GM23338 (cell line): Measurements from ENCODE around the gene ABCB8. TPM values are rescaled to one million over a fixed set of nuclear protein-coding genes. Genes with fewer than 3 reads are reported as not detected.

Experiments used
- ATAC-seq: fragments of 200-7000 bp; cut with Tn5 transposase; 3 replicates; pipeline ENCODE4 v1.9.1; 2020
- DNase-seq: peaks from one replicate; pipeline ENCODE4 v3.0.0-alpha.2; 2015; ENCODE audit warnings: low spot score
- H2AFZ ChIP-seq: fragments of 200-600 bp; sonication (generic); 2 replicates; pipeline ENCODE4 v1.8.0; 2016; ENCODE audit warnings: antibody characterized with exemption, mild to moderate bottlenecking, moderate library complexity
- H3F3A ChIP-seq: fragments of 200-600 bp; sonication (generic); replicated peaks from 2 replicates; pipeline ENCODE4 v1.8.0; 2017; ENCODE audit warnings: antibody characterized with exemption, mixed run types, low read depth
- H3K27ac ChIP-seq: fragments of 200-600 bp; sonication (generic); 2 replicates; pipeline ENCODE4 v1.6.1; 2016; ENCODE audit warnings: low read depth
- H3K27me3 ChIP-seq: fragments of 200-600 bp; sonication (generic); 2 replicates; pipeline ENCODE4 v1.8.0; 2016; ENCODE audit warnings: mild to moderate bottlenecking, mixed run types, moderate library complexity; ENCODE audit not compliant: insufficient read depth
- H3K36me3 ChIP-seq: fragments of 200-600 bp; sonication (generic); 2 replicates; pipeline ENCODE4 v1.8.0; 2016; ENCODE audit warnings: mild to moderate bottlenecking; ENCODE audit not compliant: insufficient read depth
- H3K4me1 ChIP-seq: fragments of 200-600 bp; sonication (generic); 2 replicates; pipeline ENCODE4 v1.8.0; 2016; ENCODE audit warnings: mild to moderate bottlenecking, moderate library complexity; ENCODE audit not compliant: insufficient read depth
- H3K4me2 ChIP-seq: fragments of 200-600 bp; sonication (generic); 2 replicates; pipeline ENCODE4 v1.7.1; 2017; ENCODE audit warnings: mixed run types
- H3K4me3 ChIP-seq: fragments of 200-600 bp; sonication (generic); 2 replicates; pipeline ENCODE4 v1.6.1; 2016; ENCODE audit warnings: mixed run types
- H3K79me2 ChIP-seq: fragments of 200-600 bp; sonication (generic); replicated peaks from 2 replicates; pipeline ENCODE4 v1.8.0; 2017; ENCODE audit warnings: mild to moderate bottlenecking; ENCODE audit not compliant: insufficient read depth
- H3K9me2 ChIP-seq: fragments of 200-600 bp; sonication (generic); 2 replicates; pipeline ENCODE4 v1.8.0; 2017; ENCODE audit not compliant: insufficient read depth
- H4K20me1 ChIP-seq: fragments of 200-600 bp; sonication (generic); replicated peaks from 2 replicates; pipeline ENCODE4 v1.8.0; 2017; ENCODE audit warnings: mild to moderate bottlenecking; ENCODE audit not compliant: insufficient read depth
- H3K27ac Mint-ChIP-seq: 2 replicates; pipeline ENCODE4 v1.8.0; 2020; ENCODE audit warnings: inconsistent platforms, mild to moderate bottlenecking, moderate library complexity, mixed read lengths
- H3K27me3 Mint-ChIP-seq: 3 replicates; pipeline ENCODE4 v1.8.0; 2022; ENCODE audit warnings: low read depth, mild to moderate bottlenecking, moderate library complexity, mixed read lengths, inconsistent platforms; ENCODE audit not compliant: insufficient read depth, poor library complexity
- H3K36me3 Mint-ChIP-seq: 3 replicates; pipeline ENCODE4 v1.8.0; 2021; ENCODE audit warnings: low read depth, mild to moderate bottlenecking, inconsistent platforms, moderate library complexity, mixed read lengths
- H3K4me1 Mint-ChIP-seq: 3 replicates; pipeline ENCODE4 v1.8.0; 2020; ENCODE audit warnings: mild to moderate bottlenecking, inconsistent platforms, mixed read lengths
- H3K4me3 Mint-ChIP-seq: 3 replicates; pipeline ENCODE4 v1.8.0; 2021; ENCODE audit warnings: moderate library complexity, mild to moderate bottlenecking, inconsistent platforms, mixed read lengths
- H3K9me3 Mint-ChIP-seq: 3 replicates; pipeline ENCODE4 v1.8.0; 2020; ENCODE audit warnings: moderate library complexity, mild to moderate bottlenecking, inconsistent platforms, mixed read lengths
- CREB1 ChIP-seq: fragments of 250-450 bp; sonication (Bioruptor Pico); IDR thresholded peaks from 2 replicates; pipeline ENCODE4 v1.5.0; 2020; ENCODE audit warnings: low read depth, mild to moderate bottlenecking, moderate library complexity
- ETS1 ChIP-seq: IDR thresholded peaks from 2 replicates; pipeline ENCODE4 v1.6.1; 2016; ENCODE audit warnings: antibody characterized with exemption
- EZH2 ChIP-seq: fragments of 200-600 bp; sonication (generic); IDR thresholded peaks from one replicate; pipeline ENCODE4 v1.8.0; 2017; ENCODE audit warnings: antibody characterized with exemption, mild to moderate bottlenecking, low read depth; ENCODE audit not compliant: unreplicated experiment
- JUNB ChIP-seq: IDR thresholded peaks from one replicate; pipeline ENCODE4 v1.6.1; 2016; ENCODE audit warnings: antibody characterized with exemption; ENCODE audit not compliant: unreplicated experiment
- NANOG ChIP-seq: IDR thresholded peaks from 2 replicates; pipeline ENCODE4 v1.6.1; 2016; ENCODE audit warnings: antibody characterized with exemption, borderline replicate concordance
- POLR2AphosphoS5 ChIP-seq: IDR thresholded peaks from 2 replicates; pipeline ENCODE4 v1.6.1; 2016; ENCODE audit warnings: antibody characterized with exemption, low read depth
- STAT1 ChIP-seq: IDR thresholded peaks from one replicate; pipeline ENCODE4 v1.6.1; 2016; ENCODE audit warnings: antibody characterized with exemption; ENCODE audit not compliant: unreplicated experiment
- ZNF114 ChIP-seq: fragments of 250-450 bp; sonication (Bioruptor Pico); IDR thresholded peaks from 2 replicates; pipeline ENCODE4 v1.5.0; 2020; ENCODE audit warnings: mild to moderate bottlenecking, moderate library complexity
- ZNF331 ChIP-seq: fragments of 250-450 bp; sonication (Bioruptor Pico); IDR thresholded peaks from 2 replicates; pipeline ENCODE4 v1.5.0; 2020; ENCODE audit warnings: low read depth, mild to moderate bottlenecking, moderate library complexity
- polyA plus RNA-seq: library from polyadenylated mRNA; unstranded; fragments of >200 nt; fragmentation: Nextera tagmentation; extraction: Ambion mirVana; gene quantifications from 2 replicates; pipeline ENCODE4 v1.2.1, GENCODE V29; 2016
- total RNA-seq: library from RNA; depleted of rRNA; stranded (reverse); fragments of >200 nt; shearing (Covaris generic); gene quantifications from 2 replicates; pipeline ENCODE4 v1.2.3, GENCODE V29; 2014
- TF ChIP-seq, protein P1 (sequence below): IDR thresholded peaks from one replicate; pipeline ENCODE4 v1.6.1; 2018; ENCODE audit warnings: antibody characterized with exemption; ENCODE audit not compliant: unreplicated experiment
- TF ChIP-seq, protein P2 (sequence below): fragments of 250-450 bp; sonication (Bioruptor Pico); IDR thresholded peaks from 2 replicates; pipeline ENCODE4 v1.5.0; 2020; ENCODE audit warnings: mild to moderate bottlenecking, moderate library complexity
- TF ChIP-seq, protein P3 (sequence below), 2 experiments: fragments of 200-600 bp in 1 of 2; sonication (generic) in 1 of 2; conservative IDR thresholded peaks; 2 replicates each; pipeline versions ENCODE4 v1.5.1 to v1.6.1; 2016 to 2017; ENCODE audit warnings: antibody characterized with exemption in 2 of 2, low read depth in 2 of 2, mild to moderate bottlenecking in 2 of 2, moderate library complexity in 1 of 2

The ABCB8 gene
- total and polyA plus RNA-seq, 2 experiments from 2014 or later: 11.4 to 27.1 TPM

GRCh38 chr7:151083071-151083823, 55.0 kb downstream of the ABCB8 start, which contains the start of gene TMUB1:
TSS of gene TMUB1 (minus strand) at chr7:151083493. CDS start at chr7:151082563, 930 bp downstream.
- ATAC-seq: peak; percentile 11
- Histone ChIP-seq H3K27ac (no peak within 1 kb of the TSS), H4K20me1 (peaks cover 15% of the 10 kb centered on the region), H3K79me2 (peaks cover 15% of the 10 kb centered on the region), H3K4me2 (peak within 1 kb of the TSS; percentile 98), H3K27me3 (peaks cover 33% of the 10 kb centered on the region), H3F3A (peaks cover 20% of the 10 kb centered on the region), H3K4me1 (peaks cover 35% of the 10 kb centered on the region), H3K9me2 (no peaks in the 10 kb centered on the region), H3K36me3 (no peaks in the 10 kb centered on the region), H3K4me3 (peak within 1 kb of the TSS; percentile 79), H2AFZ (peak within 1 kb of the TSS; percentile 96)
- TF ChIP-seq, protein P1, sequence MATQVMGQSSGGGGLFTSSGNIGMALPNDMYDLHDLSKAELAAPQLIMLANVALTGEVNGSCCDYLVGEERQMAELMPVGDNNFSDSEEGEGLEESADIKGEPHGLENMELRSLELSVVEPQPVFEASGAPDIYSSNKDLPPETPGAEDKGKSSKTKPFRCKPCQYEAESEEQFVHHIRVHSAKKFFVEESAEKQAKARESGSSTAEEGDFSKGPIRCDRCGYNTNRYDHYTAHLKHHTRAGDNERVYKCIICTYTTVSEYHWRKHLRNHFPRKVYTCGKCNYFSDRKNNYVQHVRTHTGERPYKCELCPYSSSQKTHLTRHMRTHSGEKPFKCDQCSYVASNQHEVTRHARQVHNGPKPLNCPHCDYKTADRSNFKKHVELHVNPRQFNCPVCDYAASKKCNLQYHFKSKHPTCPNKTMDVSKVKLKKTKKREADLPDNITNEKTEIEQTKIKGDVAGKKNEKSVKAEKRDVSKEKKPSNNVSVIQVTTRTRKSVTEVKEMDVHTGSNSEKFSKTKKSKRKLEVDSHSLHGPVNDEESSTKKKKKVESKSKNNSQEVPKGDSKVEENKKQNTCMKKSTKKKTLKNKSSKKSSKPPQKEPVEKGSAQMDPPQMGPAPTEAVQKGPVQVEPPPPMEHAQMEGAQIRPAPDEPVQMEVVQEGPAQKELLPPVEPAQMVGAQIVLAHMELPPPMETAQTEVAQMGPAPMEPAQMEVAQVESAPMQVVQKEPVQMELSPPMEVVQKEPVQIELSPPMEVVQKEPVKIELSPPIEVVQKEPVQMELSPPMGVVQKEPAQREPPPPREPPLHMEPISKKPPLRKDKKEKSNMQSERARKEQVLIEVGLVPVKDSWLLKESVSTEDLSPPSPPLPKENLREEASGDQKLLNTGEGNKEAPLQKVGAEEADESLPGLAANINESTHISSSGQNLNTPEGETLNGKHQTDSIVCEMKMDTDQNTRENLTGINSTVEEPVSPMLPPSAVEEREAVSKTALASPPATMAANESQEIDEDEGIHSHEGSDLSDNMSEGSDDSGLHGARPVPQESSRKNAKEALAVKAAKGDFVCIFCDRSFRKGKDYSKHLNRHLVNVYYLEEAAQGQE: no peak
- TF ChIP-seq, protein P2, sequence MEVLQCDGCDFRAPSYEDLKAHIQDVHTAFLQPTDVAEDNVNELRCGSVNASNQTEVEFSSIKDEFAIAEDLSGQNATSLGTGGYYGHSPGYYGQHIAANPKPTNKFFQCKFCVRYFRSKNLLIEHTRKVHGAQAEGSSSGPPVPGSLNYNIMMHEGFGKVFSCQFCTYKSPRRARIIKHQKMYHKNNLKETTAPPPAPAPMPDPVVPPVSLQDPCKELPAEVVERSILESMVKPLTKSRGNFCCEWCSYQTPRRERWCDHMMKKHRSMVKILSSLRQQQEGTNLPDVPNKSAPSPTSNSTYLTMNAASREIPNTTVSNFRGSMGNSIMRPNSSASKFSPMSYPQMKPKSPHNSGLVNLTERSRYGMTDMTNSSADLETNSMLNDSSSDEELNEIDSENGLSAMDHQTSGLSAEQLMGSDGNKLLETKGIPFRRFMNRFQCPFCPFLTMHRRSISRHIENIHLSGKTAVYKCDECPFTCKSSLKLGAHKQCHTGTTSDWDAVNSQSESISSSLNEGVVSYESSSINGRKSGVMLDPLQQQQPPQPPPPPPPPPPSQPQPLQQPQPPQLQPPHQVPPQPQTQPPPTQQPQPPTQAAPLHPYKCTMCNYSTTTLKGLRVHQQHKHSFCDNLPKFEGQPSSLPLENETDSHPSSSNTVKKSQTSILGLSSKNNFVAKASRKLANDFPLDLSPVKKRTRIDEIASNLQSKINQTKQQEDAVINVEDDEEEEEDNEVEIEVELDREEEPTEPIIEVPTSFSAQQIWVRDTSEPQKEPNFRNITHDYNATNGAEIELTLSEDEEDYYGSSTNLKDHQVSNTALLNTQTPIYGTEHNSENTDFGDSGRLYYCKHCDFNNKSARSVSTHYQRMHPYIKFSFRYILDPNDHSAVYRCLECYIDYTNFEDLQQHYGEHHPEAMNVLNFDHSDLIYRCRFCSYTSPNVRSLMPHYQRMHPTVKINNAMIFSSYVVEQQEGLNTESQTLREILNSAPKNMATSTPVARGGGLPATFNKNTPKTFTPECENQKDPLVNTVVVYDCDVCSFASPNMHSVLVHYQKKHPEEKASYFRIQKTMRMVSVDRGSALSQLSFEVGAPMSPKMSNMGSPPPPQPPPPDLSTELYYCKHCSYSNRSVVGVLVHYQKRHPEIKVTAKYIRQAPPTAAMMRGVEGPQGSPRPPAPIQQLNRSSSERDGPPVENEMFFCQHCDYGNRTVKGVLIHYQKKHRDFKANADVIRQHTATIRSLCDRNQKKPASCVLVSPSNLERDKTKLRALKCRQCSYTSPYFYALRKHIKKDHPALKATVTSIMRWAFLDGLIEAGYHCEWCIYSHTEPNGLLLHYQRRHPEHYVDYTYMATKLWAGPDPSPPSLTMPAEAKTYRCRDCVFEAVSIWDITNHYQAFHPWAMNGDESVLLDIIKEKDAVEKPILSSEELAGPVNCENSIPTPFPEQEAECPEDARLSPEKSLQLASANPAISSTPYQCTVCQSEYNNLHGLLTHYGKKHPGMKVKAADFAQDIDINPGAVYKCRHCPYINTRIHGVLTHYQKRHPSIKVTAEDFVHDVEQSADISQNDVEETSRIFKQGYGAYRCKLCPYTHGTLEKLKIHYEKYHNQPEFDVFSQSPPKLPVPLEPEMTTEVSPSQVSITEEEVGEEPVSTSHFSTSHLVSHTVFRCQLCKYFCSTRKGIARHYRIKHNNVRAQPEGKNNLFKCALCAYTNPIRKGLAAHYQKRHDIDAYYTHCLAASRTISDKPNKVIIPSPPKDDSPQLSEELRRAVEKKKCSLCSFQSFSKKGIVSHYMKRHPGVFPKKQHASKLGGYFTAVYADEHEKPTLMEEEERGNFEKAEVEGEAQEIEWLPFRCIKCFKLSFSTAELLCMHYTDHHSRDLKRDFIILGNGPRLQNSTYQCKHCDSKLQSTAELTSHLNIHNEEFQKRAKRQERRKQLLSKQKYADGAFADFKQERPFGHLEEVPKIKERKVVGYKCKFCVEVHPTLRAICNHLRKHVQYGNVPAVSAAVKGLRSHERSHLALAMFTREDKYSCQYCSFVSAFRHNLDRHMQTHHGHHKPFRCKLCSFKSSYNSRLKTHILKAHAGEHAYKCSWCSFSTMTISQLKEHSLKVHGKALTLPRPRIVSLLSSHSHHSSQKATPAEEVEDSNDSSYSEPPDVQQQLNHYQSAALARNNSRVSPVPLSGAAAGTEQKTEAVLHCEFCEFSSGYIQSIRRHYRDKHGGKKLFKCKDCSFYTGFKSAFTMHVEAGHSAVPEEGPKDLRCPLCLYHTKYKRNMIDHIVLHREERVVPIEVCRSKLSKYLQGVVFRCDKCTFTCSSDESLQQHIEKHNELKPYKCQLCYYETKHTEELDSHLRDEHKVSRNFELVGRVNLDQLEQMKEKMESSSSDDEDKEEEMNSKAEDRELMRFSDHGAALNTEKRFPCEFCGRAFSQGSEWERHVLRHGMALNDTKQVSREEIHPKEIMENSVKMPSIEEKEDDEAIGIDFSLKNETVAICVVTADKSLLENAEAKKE (CRISPR knock-in tag): no peak
- no peak for TF ChIP-seq STAT1
- TF ChIP-seq JUNB: no peak
- no peak for TF ChIP-seq NANOG
- no peak for TF ChIP-seq ZNF331 (CRISPR knock-in tag)
- peak; percentile 69 for TF ChIP-seq ETS1
- no peak for TF ChIP-seq ZNF114 (CRISPR knock-in tag)
- no peak for TF ChIP-seq EZH2
- 0 out of 2 replicates have a peak, but pooled peaks have one; percentile 33 for TF ChIP-seq CREB1 (CRISPR knock-in tag)
- TF ChIP-seq, protein P3, sequence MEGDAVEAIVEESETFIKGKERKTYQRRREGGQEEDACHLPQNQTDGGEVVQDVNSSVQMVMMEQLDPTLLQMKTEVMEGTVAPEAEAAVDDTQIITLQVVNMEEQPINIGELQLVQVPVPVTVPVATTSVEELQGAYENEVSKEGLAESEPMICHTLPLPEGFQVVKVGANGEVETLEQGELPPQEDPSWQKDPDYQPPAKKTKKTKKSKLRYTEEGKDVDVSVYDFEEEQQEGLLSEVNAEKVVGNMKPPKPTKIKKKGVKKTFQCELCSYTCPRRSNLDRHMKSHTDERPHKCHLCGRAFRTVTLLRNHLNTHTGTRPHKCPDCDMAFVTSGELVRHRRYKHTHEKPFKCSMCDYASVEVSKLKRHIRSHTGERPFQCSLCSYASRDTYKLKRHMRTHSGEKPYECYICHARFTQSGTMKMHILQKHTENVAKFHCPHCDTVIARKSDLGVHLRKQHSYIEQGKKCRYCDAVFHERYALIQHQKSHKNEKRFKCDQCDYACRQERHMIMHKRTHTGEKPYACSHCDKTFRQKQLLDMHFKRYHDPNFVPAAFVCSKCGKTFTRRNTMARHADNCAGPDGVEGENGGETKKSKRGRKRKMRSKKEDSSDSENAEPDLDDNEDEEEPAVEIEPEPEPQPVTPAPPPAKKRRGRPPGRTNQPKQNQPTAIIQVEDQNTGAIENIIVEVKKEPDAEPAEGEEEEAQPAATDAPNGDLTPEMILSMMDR (conservative IDR thresholded peaks at IDR 0.05; ENCODE audit: low read depth in 2 of 2): no peak
- peak; percentile 48; the same call in 1 of the 2 replicates for TF ChIP-seq POLR2AphosphoS5
- Mint-ChIP-seq H3K4me1 (peaks cover 36% of the 10 kb centered on the region), H3K9me3 (peaks cover 2% of the 10 kb centered on the region; the same call in 1 of the 3 replicates), H3K4me3 (peak within 1 kb of the TSS; percentile 82), H3K27me3 (peaks cover 34% of the 10 kb centered on the region), H3K36me3 (peaks cover 4% of the 10 kb centered on the region; the same call in 1 of the 3 replicates), H3K27ac (no peak within 1 kb of the TSS)
- peak; percentile 83 for DNase-seq
